H1 (cell line): ENCODE data around the gene CTBP2. TPM values are rescaled to one million over a fixed set of nuclear protein-coding genes. Genes with fewer than 3 reads are reported as not detected.

ENCODE experiments used
- CTCF ChIA-PET: fragments of 300-600 bp; sonication (Branson Sonifier 250); formaldehyde crosslinking; loops from one replicate; lab custom pipeline; 2021; ENCODE audit not compliant: partially characterized antibody; lab: Charles Lee
- POLR2A ChIA-PET: fragments of 300-600 bp; sonication (Branson Sonifier 250); formaldehyde crosslinking; loops from one replicate; lab custom pipeline; 2021; ENCODE audit warnings: inconsistent platforms; ENCODE audit not compliant: partially characterized antibody; lab: Charles Lee
- DNase-seq, 2 experiments: peaks; one replicate each; pipeline versions ENCODE4 v3.0.0 to v3.0.0-alpha.2; 2010 to 2022; ENCODE audit warnings: low spot score in 2 of 2, low read depth in 1 of 2, mixed read lengths in 1 of 2
- FAIRE-seq: peaks from 2 replicates; lab custom pipeline; 2011; peaks lifted over from hg19 to GRCh38; lab: Jason Lieb, UNC
- H2AFZ ChIP-seq: 2 replicates; pipeline ENCODE4 v1.8.1; 2012; ENCODE audit warnings: low read length, inconsistent platforms
- H2AK5ac ChIP-seq: 2 replicates; pipeline ENCODE4 v1.6.1; 2013; ENCODE audit warnings: low read depth, low read length
- H2BK120ac ChIP-seq: replicated peaks from 2 replicates; pipeline ENCODE3; 2013; ENCODE audit warnings: low read depth, low read length, inconsistent platforms
- H2BK12ac ChIP-seq: 2 replicates; pipeline ENCODE4 v1.6.1; 2013; ENCODE audit warnings: low read depth, low read length
- H2BK15ac ChIP-seq: 2 replicates; pipeline ENCODE4 v1.6.1; 2013; ENCODE audit warnings: low read length
- H2BK20ac ChIP-seq: 2 replicates; pipeline ENCODE4 v1.6.1; 2013; ENCODE audit warnings: low read length
- H2BK5ac ChIP-seq: 2 replicates; pipeline ENCODE4 v1.6.1; 2013; ENCODE audit warnings: low read depth, low read length
- H3K14ac ChIP-seq: 2 replicates; pipeline ENCODE4 v1.6.1; 2013; ENCODE audit warnings: inconsistent platforms; ENCODE audit not compliant: insufficient read length
- H3K18ac ChIP-seq: 2 replicates; pipeline ENCODE4 v1.6.1; 2013; ENCODE audit warnings: low read length; ENCODE audit errors: extremely low read depth
- H3K23ac ChIP-seq: 2 replicates; pipeline ENCODE4 v1.6.1; 2013; ENCODE audit warnings: inconsistent platforms; ENCODE audit not compliant: insufficient read length
- H3K23me2 ChIP-seq: 2 replicates; pipeline ENCODE4 v1.6.1; 2013; ENCODE audit warnings: low read depth, low read length
- H3K27ac ChIP-seq: 2 replicates; pipeline ENCODE4 v1.6.1; 2011; ENCODE audit warnings: low read depth, low read length, inconsistent platforms
- H3K27me3 ChIP-seq, 4 experiments: replicated peaks in 1 of 4; 1 replicate in 1 of 4; 2 replicates in 3 of 4; pipeline versions ENCODE4 v1.6.1 to v1.8.1; 2011 to 2013; ENCODE audit warnings: low read length in 3 of 4, mild to moderate bottlenecking in 3 of 4, inconsistent platforms in 2 of 4, mixed read lengths in 2 of 4, moderate library complexity in 1 of 4; ENCODE audit not compliant: control insufficient read depth in 3 of 4, insufficient read depth in 3 of 4; ENCODE audit errors: extremely low read depth in 1 of 4
- H3K36me3 ChIP-seq, 4 experiments: 2 replicates each; pipeline versions ENCODE4 v1.6.1 to v1.8.1; 2011 to 2013; ENCODE audit warnings: mild to moderate bottlenecking in 4 of 4, low read length in 3 of 4, moderate library complexity in 2 of 4, control low read depth in 1 of 4, inconsistent platforms in 1 of 4; ENCODE audit not compliant: insufficient read depth in 4 of 4, control insufficient read depth in 2 of 4
- H3K4ac ChIP-seq: replicated peaks from 2 replicates; pipeline ENCODE3; 2013; ENCODE audit warnings: low read length, low read depth, mixed read lengths, inconsistent platforms; ENCODE audit not compliant: insufficient read length
- H3K4me1 ChIP-seq, 4 experiments: replicated peaks in 1 of 4; 1 replicate in 1 of 4; 2 replicates in 3 of 4; pipeline versions ENCODE4 v1.6.1 to v1.8.1; 2011 to 2013; ENCODE audit warnings: low read length in 3 of 4, inconsistent platforms in 2 of 4, mixed read lengths in 1 of 4; ENCODE audit not compliant: insufficient read depth in 4 of 4, control insufficient read depth in 3 of 4
- H3K4me2 ChIP-seq, 2 experiments: 2 replicates each; pipeline versions ENCODE4 v1.6.1 to v1.8.1; 2011 to 2013; ENCODE audit warnings: low read depth in 2 of 2, low read length in 2 of 2, control low read depth in 1 of 2, inconsistent platforms in 1 of 2, mild to moderate bottlenecking in 1 of 2; ENCODE audit not compliant: insufficient read depth in 1 of 2
- H3K4me3 ChIP-seq, 4 experiments: fragments of 200-600, 300-600 bp in 1 of 4; sonication (generic), shearing (Covaris generic), sonication (Bioruptor Twin) in 1 of 4; 2 replicates each; pipeline versions ENCODE4 v1.5.1 to v1.8.1; 2011 to 2016; ENCODE audit warnings: low read length in 4 of 4, low read depth in 3 of 4, control low read depth in 2 of 4, inconsistent platforms in 2 of 4, mild to moderate bottlenecking in 2 of 4, mixed read lengths in 1 of 4, moderate library complexity in 1 of 4; ENCODE audit not compliant: insufficient read depth in 2 of 4; ENCODE audit errors: extremely low read depth in 1 of 4
- H3K56ac ChIP-seq: replicated peaks from 2 replicates; pipeline ENCODE3; 2013; ENCODE audit warnings: low read depth, mild to moderate bottlenecking, mixed read lengths, low read length, inconsistent platforms; ENCODE audit not compliant: insufficient read length
- H3K79me1 ChIP-seq: 2 replicates; pipeline ENCODE4 v1.6.1; 2013; ENCODE audit warnings: low read depth, low read length, control low read depth
- H3K79me2 ChIP-seq, 2 experiments: 2 replicates each; pipeline versions ENCODE4 v1.6.1 to v1.8.1; 2012 to 2013; ENCODE audit warnings: low read length in 2 of 2, mild to moderate bottlenecking in 2 of 2, inconsistent platforms in 1 of 2; ENCODE audit not compliant: insufficient read depth in 2 of 2, control insufficient read depth in 1 of 2
- H3K9ac ChIP-seq, 4 experiments: replicated peaks in 1 of 4; 1 replicate in 1 of 4; 2 replicates in 3 of 4; pipeline versions ENCODE4 v1.6.1 to v1.8.1; 2011 to 2013; ENCODE audit warnings: low read depth in 3 of 4, low read length in 3 of 4, control low read depth in 2 of 4, mild to moderate bottlenecking in 2 of 4, moderate library complexity in 2 of 4, inconsistent platforms in 1 of 4; ENCODE audit errors: extremely low read depth in 1 of 4
- H3K9me3 ChIP-seq, 2 experiments: 2 replicates each; pipeline versions ENCODE4 v1.6.1 to v1.8.1; 2012 to 2013; ENCODE audit warnings: mild to moderate bottlenecking in 2 of 2, moderate library complexity in 2 of 2, control low read depth in 1 of 2, inconsistent platforms in 1 of 2, low read depth in 1 of 2, low read length in 1 of 2, mixed read lengths in 1 of 2; ENCODE audit not compliant: insufficient read depth in 2 of 2
- H4K20me1 ChIP-seq, 2 experiments: replicated peaks in 1 of 2; 2 replicates each; pipeline versions ENCODE3 to v1.8.1; 2011 to 2013; ENCODE audit warnings: inconsistent platforms in 2 of 2, low read length in 2 of 2, mild to moderate bottlenecking in 1 of 2; ENCODE audit not compliant: insufficient read depth in 2 of 2, control insufficient read depth in 1 of 2
- H4K5ac ChIP-seq: 2 replicates; pipeline ENCODE4 v1.6.1; 2013; ENCODE audit warnings: low read length, low read depth, mixed read lengths, inconsistent platforms; ENCODE audit not compliant: insufficient read length
- H4K8ac ChIP-seq: 2 replicates; pipeline ENCODE4 v1.8.0; 2013; ENCODE audit warnings: mild to moderate bottlenecking, moderate library complexity, low read length, inconsistent platforms; ENCODE audit not compliant: insufficient read depth; ENCODE audit errors: extremely low read depth
- H4K91ac ChIP-seq: replicated peaks from 2 replicates; pipeline ENCODE3; 2013; ENCODE audit warnings: low read length, mixed read lengths, inconsistent platforms; ENCODE audit not compliant: insufficient read length
- BRCA1 ChIP-seq: IDR thresholded peaks from 2 replicates; pipeline ENCODE4 v1.6.1; 2012; ENCODE audit warnings: low read depth, low read length, improper control_type of control experiment
- CBX5 ChIP-seq: fragments of 300-800, 300-1000 bp; sonication (generic); IDR thresholded peaks from 2 replicates; pipeline ENCODE4 v1.7.1; 2016; ENCODE audit warnings: antibody characterized with exemption, low read length, low read depth
- EZH2 ChIP-seq: fragments of 200-600 bp; sonication (generic); IDR thresholded peaks from 2 replicates; pipeline ENCODE4 v1.7.1; 2012; ENCODE audit warnings: low read depth, mild to moderate bottlenecking, moderate library complexity, low read length, inconsistent platforms; ENCODE audit not compliant: severe bottlenecking
- FOSL1 ChIP-seq: IDR thresholded peaks from 2 replicates; pipeline ENCODE4 v1.6.1; 2011; ENCODE audit warnings: mild to moderate bottlenecking, low read depth, low read length, moderate library complexity; ENCODE audit not compliant: insufficient read depth
- GTF2F1 ChIP-seq: IDR thresholded peaks from 2 replicates; pipeline ENCODE4 v1.6.1; 2012; ENCODE audit warnings: low read depth, low read length, improper control_type of control experiment, borderline replicate concordance
- NRF1 ChIP-seq: IDR thresholded peaks from 2 replicates; pipeline ENCODE4 v1.6.1; 2011; ENCODE audit warnings: mild to moderate bottlenecking, low read depth, low read length, improper control_type of control experiment
- SRF ChIP-seq: IDR thresholded peaks from 2 replicates; pipeline ENCODE4 v1.6.1; 2011; ENCODE audit warnings: mild to moderate bottlenecking, low read depth, low read length, moderate library complexity
- WGBS, 2 experiments: shearing (Covaris generic) in 1 of 2; methylation state at CpG; one replicate each; pipeline versions ENCODE4 v1.1.6 to v1.1.7; 2013 to 2015; ENCODE audit warnings: low lambda C conversion rate in 2 of 2, mixed read lengths in 2 of 2, inconsistent platforms in 1 of 2, low coverage in 1 of 2, missing lambda C conversion rate in 1 of 2; ENCODE audit not compliant: insufficient replicate concordance in 2 of 2, insufficient coverage in 1 of 2, insufficient read length in 1 of 2; ENCODE audit errors: extremely low coverage in 1 of 2, missing lambda C conversion rate in 1 of 2; 5-methylcytosine and 5-hydroxymethylcytosine counted together
- polyA plus RNA-seq, 7 experiments: library from polyadenylated mRNA; depleted of rRNA in 3 of 7; stranded (reverse) in 5 of 7; unstranded in 2 of 7; fragments of >200 nt in 5 of 7; fragments of 200-250 nt in 2 of 7; gene quantifications; 1 replicate in 5 of 7; 2 replicates in 1 of 7; 4 replicates in 1 of 7; pipeline versions ENCODE4 v1.2.1 to v1.2.3, GENCODE V29; 2011 to 2013; ENCODE audit warnings: missing spikeins in 2 of 7, mixed read lengths in 2 of 7
- total RNA-seq: library from RNA; stranded (reverse); fragmentation: NEBNext Ultra II Directional; extraction: Animal tissue kit (Norgen Biotek cat#: 25700); gene quantifications from 2 replicates; pipeline ENCODE4 v1.2.1, GENCODE V29; 2021

CTBP2 gene
- total and polyA plus RNA-seq, 2 of the 8 experiments (the other 6 are each of a cell fraction or from before 2014, with no cell fraction given): 208 to 221 TPM

DNA sequence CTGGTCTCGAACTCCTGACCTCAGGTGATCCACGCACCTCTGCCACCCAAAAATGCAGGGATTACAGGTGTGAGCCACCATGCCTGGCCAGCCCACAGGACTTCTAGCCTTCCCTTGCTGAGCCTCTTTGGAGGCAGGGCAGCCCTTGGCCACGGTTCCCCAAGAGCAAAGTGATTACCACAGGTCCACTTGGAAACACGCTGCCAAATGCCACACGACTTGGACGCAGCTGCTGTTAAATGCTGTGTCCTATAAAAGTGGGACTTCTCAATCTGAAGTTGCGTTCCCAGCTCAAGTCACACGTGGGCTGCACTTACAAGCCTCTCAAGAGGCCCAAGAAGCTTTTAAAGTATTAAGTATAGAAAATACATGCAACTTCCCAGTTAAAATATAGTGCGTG is 30.1 kb downstream of the CTBP2 start:
- TF ChIP-seq SRF (no peak), FOSL1 (no peak), NRF1 (no peak), EZH2 (no peak), CBX5 (no peak), GTF2F1 (no peak), BRCA1 (no peak)
- Histone ChIP-seq H3K18ac (no peak overlapping the region), H3K4me3 (no peak overlapping the region), H3K56ac (no peak overlapping the region), H4K91ac (no peak overlapping the region), H3K79me1 (peaks cover 36% of the 10 kb centered on the region), H3K9me3 (no peaks in the 10 kb centered on the region), H3K9ac (no peak overlapping the region), H3K23ac (no peak overlapping the region), H2BK15ac (no peak overlapping the region), H4K20me1 (peaks cover 79 to 85% of the 10 kb centered on the region in 2 experiments), H3K4me1 (peaks cover 8 to 44% (median 26%) of the 10 kb centered on the region in 4 experiments), H2BK120ac (no peak overlapping the region), H2BK20ac (no peak overlapping the region), H3K79me2 (peaks cover 88 to 100% of the 10 kb centered on the region in 2 experiments), H4K8ac (no peak overlapping the region), H3K27me3 (no peaks in the 10 kb centered on the region), H2AK5ac (no peak overlapping the region), H3K4me2 (no peak overlapping the region), H3K4ac (no peak overlapping the region), H3K14ac (no peak overlapping the region), H2BK5ac (no peak overlapping the region), H2AFZ (no peak overlapping the region), H3K36me3 (peaks cover 6 to 67% (median 11%) of the 10 kb centered on the region in 4 experiments; a peak in 6 of 8 replicates), H3K27ac (no peak overlapping the region), H3K23me2 (no peaks in the 10 kb centered on the region), H2BK12ac (no peak overlapping the region), H4K5ac (no peak overlapping the region)
- ChIA-PET CTCF (interaction anchor here (1.0 to 1.5 kb wide), 3 partner anchors 12 to 14 kb away, joined by 3 to 5 read pairs (median 3); no protein-coding TSS in a partner anchor), POLR2A (interaction anchor here (1.0 to 2.4 kb wide), 3 partner anchors 10 to 18 kb away, joined by 3 to 8 read pairs (median 3); no protein-coding TSS in a partner anchor)
- no peak for DNase-seq
- WGBS, 2 experiments: 87% methylated on average over 9 of the region's 9 CpGs; no CpG with 5 or more reads in 1 of the 2 experiments
- no peak for FAIRE-seq
